GM23338 (cell line): ENCODE data around the gene C20orf173. TPM values are rescaled to one million over a fixed set of nuclear protein-coding genes. Genes with fewer than 3 reads are reported as not detected.

Experiments
- ATAC-seq: fragments of 200-7000 bp; cut with Tn5 transposase; 3 replicates; pipeline ENCODE4 v1.9.1; 2020
- DNase-seq: peaks from one replicate; pipeline ENCODE4 v3.0.0-alpha.2; 2015; ENCODE audit warnings: low spot score
- H2AFZ ChIP-seq: fragments of 200-600 bp; sonication (generic); 2 replicates; pipeline ENCODE4 v1.8.0; 2016; ENCODE audit warnings: antibody characterized with exemption, mild to moderate bottlenecking, moderate library complexity
- H3F3A ChIP-seq: fragments of 200-600 bp; sonication (generic); replicated peaks from 2 replicates; pipeline ENCODE4 v1.8.0; 2017; ENCODE audit warnings: antibody characterized with exemption, mixed run types, low read depth
- H3K27ac ChIP-seq: fragments of 200-600 bp; sonication (generic); 2 replicates; pipeline ENCODE4 v1.6.1; 2016; ENCODE audit warnings: low read depth
- H3K27me3 ChIP-seq: fragments of 200-600 bp; sonication (generic); 2 replicates; pipeline ENCODE4 v1.8.0; 2016; ENCODE audit warnings: mild to moderate bottlenecking, mixed run types, moderate library complexity; ENCODE audit not compliant: insufficient read depth
- H3K36me3 ChIP-seq: fragments of 200-600 bp; sonication (generic); 2 replicates; pipeline ENCODE4 v1.8.0; 2016; ENCODE audit warnings: mild to moderate bottlenecking; ENCODE audit not compliant: insufficient read depth
- H3K4me1 ChIP-seq: fragments of 200-600 bp; sonication (generic); 2 replicates; pipeline ENCODE4 v1.8.0; 2016; ENCODE audit warnings: mild to moderate bottlenecking, moderate library complexity; ENCODE audit not compliant: insufficient read depth
- H3K4me2 ChIP-seq: fragments of 200-600 bp; sonication (generic); 2 replicates; pipeline ENCODE4 v1.7.1; 2017; ENCODE audit warnings: mixed run types
- H3K4me3 ChIP-seq: fragments of 200-600 bp; sonication (generic); 2 replicates; pipeline ENCODE4 v1.6.1; 2016; ENCODE audit warnings: mixed run types
- H3K79me2 ChIP-seq: fragments of 200-600 bp; sonication (generic); replicated peaks from 2 replicates; pipeline ENCODE4 v1.8.0; 2017; ENCODE audit warnings: mild to moderate bottlenecking; ENCODE audit not compliant: insufficient read depth
- H3K9me2 ChIP-seq: fragments of 200-600 bp; sonication (generic); 2 replicates; pipeline ENCODE4 v1.8.0; 2017; ENCODE audit not compliant: insufficient read depth
- H4K20me1 ChIP-seq: fragments of 200-600 bp; sonication (generic); replicated peaks from 2 replicates; pipeline ENCODE4 v1.8.0; 2017; ENCODE audit warnings: mild to moderate bottlenecking; ENCODE audit not compliant: insufficient read depth
- H3K27ac Mint-ChIP-seq: 2 replicates; pipeline ENCODE4 v1.8.0; 2020; ENCODE audit warnings: inconsistent platforms, mild to moderate bottlenecking, moderate library complexity, mixed read lengths
- H3K27me3 Mint-ChIP-seq: 3 replicates; pipeline ENCODE4 v1.8.0; 2022; ENCODE audit warnings: low read depth, mild to moderate bottlenecking, moderate library complexity, mixed read lengths, inconsistent platforms; ENCODE audit not compliant: insufficient read depth, poor library complexity
- H3K36me3 Mint-ChIP-seq: 3 replicates; pipeline ENCODE4 v1.8.0; 2021; ENCODE audit warnings: low read depth, mild to moderate bottlenecking, inconsistent platforms, moderate library complexity, mixed read lengths
- H3K4me1 Mint-ChIP-seq: 3 replicates; pipeline ENCODE4 v1.8.0; 2020; ENCODE audit warnings: mild to moderate bottlenecking, inconsistent platforms, mixed read lengths
- H3K4me3 Mint-ChIP-seq: 3 replicates; pipeline ENCODE4 v1.8.0; 2021; ENCODE audit warnings: moderate library complexity, mild to moderate bottlenecking, inconsistent platforms, mixed read lengths
- H3K9me3 Mint-ChIP-seq: 3 replicates; pipeline ENCODE4 v1.8.0; 2020; ENCODE audit warnings: moderate library complexity, mild to moderate bottlenecking, inconsistent platforms, mixed read lengths
- CTCF ChIP-seq, 2 experiments: fragments of 200-600 bp in 1 of 2; sonication (generic) in 1 of 2; conservative IDR thresholded peaks; 2 replicates each; pipeline versions ENCODE4 v1.5.1 to v1.6.1; 2016 to 2017; ENCODE audit warnings: antibody characterized with exemption in 2 of 2, low read depth in 2 of 2, mild to moderate bottlenecking in 2 of 2, moderate library complexity in 1 of 2
- EZH2 ChIP-seq: fragments of 200-600 bp; sonication (generic); IDR thresholded peaks from one replicate; pipeline ENCODE4 v1.8.0; 2017; ENCODE audit warnings: antibody characterized with exemption, mild to moderate bottlenecking, low read depth; ENCODE audit not compliant: unreplicated experiment
- STAT1 ChIP-seq: IDR thresholded peaks from one replicate; pipeline ENCODE4 v1.6.1; 2016; ENCODE audit warnings: antibody characterized with exemption; ENCODE audit not compliant: unreplicated experiment
- ZNF114 ChIP-seq: fragments of 250-450 bp; sonication (Bioruptor Pico); IDR thresholded peaks from 2 replicates; pipeline ENCODE4 v1.5.0; 2020; ENCODE audit warnings: mild to moderate bottlenecking, moderate library complexity
- ZNF331 ChIP-seq: fragments of 250-450 bp; sonication (Bioruptor Pico); IDR thresholded peaks from 2 replicates; pipeline ENCODE4 v1.5.0; 2020; ENCODE audit warnings: low read depth, mild to moderate bottlenecking, moderate library complexity
- polyA plus RNA-seq: library from polyadenylated mRNA; unstranded; fragments of >200 nt; fragmentation: Nextera tagmentation; extraction: Ambion mirVana; gene quantifications from 2 replicates; pipeline ENCODE4 v1.2.1, GENCODE V29; 2016
- total RNA-seq: library from RNA; depleted of rRNA; stranded (reverse); fragments of >200 nt; shearing (Covaris generic); gene quantifications from 2 replicates; pipeline ENCODE4 v1.2.3, GENCODE V29; 2014
- TF ChIP-seq, protein P1 (sequence below): fragments of 250-450 bp; sonication (Bioruptor Pico); IDR thresholded peaks from 2 replicates; pipeline ENCODE4 v1.5.0; 2020; ENCODE audit warnings: mild to moderate bottlenecking, moderate library complexity

Gene C20orf173
- total and polyA plus RNA-seq, 2 experiments from 2014 or later = not detected

GRCh38 chr20:35508493-35509218, 20.8 kb downstream of the C20orf173 start:
- no peaks in the 10 kb centered on the region for H3K27me3 Mint-ChIP-seq
- Histone ChIP-seq H3K9me2 (no peaks in the 10 kb centered on the region), H3K36me3 (peaks cover under 1% of the 10 kb centered on the region; the same call in 1 of the 2 replicates), H3F3A (no peaks in the 10 kb centered on the region), H3K4me3 (no peak overlapping the region), H4K20me1 (no peaks in the 10 kb centered on the region; the same call in 1 of the 2 replicates), H3K27me3 (no peaks in the 10 kb centered on the region), H2AFZ (no peak overlapping the region), H3K4me1 (no peaks in the 10 kb centered on the region), H3K4me2 (no peak overlapping the region), H3K27ac (no peak overlapping the region), H3K79me2 (no peaks in the 10 kb centered on the region)
- DNase-seq = no peak
- no peaks in the 10 kb centered on the region for H3K9me3 Mint-ChIP-seq
- no peak for ATAC-seq
- H3K4me3 Mint-ChIP-seq = no peak overlapping the region
- no peak overlapping the region for H3K27ac Mint-ChIP-seq
- no peak for TF ChIP-seq CTCF (conservative IDR thresholded peaks at IDR 0.05; ENCODE audit: low read depth in 2 of 2)
- H3K4me1 Mint-ChIP-seq = no peaks in the 10 kb centered on the region; the same call in 2 of the 3 replicates
- peaks cover 37% of the 10 kb centered on the region for H3K36me3 Mint-ChIP-seq

DNA sequence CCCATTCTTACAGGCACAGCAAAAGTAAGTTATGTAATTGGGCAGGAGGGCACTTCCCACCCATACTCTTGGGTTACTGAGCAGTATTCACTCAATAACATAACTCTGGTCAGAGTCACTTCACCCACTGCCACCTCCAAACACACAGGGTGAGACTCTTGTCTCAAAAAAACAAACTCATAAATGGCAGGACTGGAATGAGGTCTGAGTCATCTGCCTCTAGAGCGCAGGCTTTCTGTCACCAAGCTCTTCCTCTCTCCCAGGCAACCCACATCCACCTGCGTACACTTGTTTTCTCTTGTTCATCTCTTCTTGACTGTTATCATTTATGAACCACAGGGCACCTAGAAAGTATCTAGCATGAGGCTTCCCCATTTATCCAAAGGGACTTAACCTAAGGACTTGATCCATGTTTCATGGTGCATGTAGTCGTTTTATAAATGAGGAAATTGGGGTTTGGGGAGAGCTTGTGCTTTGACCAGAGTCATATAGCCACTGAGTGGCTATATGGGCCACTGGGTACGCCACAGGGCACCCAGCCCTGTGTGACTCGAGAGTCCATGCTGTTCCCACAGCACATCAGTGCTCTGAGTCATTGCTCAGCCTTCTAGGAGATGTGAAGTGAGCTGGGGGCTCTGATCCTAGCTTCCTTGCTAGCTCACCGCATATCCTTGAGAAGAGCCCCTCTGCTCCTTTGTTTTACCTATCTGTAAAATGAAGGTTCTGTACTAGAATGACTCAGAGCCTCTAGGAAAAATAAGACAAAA, 22.4 kb downstream of the C20orf173 start:
- Histone ChIP-seq H3K4me1 (no peaks in the 10 kb centered on the region), H3F3A (no peaks in the 10 kb centered on the region), H3K27ac (no peak overlapping the region), H3K79me2 (no peaks in the 10 kb centered on the region), H3K36me3 (peaks cover 7% of the 10 kb centered on the region; the same call in 1 of the 2 replicates), H3K9me2 (no peaks in the 10 kb centered on the region), H4K20me1 (no peaks in the 10 kb centered on the region; the same call in 1 of the 2 replicates), H3K27me3 (no peaks in the 10 kb centered on the region), H2AFZ (no peak overlapping the region), H3K4me2 (no peak overlapping the region), H3K4me3 (no peak overlapping the region)
- Mint-ChIP-seq H3K27me3 (peaks cover 4% of the 10 kb centered on the region), H3K36me3 (peaks cover 51% of the 10 kb centered on the region), H3K9me3 (no peaks in the 10 kb centered on the region), H3K4me1 (no peaks in the 10 kb centered on the region; the same call in 2 of the 3 replicates), H3K27ac (no peak overlapping the region), H3K4me3 (no peak overlapping the region)
- DNase-seq (no peak), ATAC-seq (no peak)
- TF ChIP-seq, protein P1, sequence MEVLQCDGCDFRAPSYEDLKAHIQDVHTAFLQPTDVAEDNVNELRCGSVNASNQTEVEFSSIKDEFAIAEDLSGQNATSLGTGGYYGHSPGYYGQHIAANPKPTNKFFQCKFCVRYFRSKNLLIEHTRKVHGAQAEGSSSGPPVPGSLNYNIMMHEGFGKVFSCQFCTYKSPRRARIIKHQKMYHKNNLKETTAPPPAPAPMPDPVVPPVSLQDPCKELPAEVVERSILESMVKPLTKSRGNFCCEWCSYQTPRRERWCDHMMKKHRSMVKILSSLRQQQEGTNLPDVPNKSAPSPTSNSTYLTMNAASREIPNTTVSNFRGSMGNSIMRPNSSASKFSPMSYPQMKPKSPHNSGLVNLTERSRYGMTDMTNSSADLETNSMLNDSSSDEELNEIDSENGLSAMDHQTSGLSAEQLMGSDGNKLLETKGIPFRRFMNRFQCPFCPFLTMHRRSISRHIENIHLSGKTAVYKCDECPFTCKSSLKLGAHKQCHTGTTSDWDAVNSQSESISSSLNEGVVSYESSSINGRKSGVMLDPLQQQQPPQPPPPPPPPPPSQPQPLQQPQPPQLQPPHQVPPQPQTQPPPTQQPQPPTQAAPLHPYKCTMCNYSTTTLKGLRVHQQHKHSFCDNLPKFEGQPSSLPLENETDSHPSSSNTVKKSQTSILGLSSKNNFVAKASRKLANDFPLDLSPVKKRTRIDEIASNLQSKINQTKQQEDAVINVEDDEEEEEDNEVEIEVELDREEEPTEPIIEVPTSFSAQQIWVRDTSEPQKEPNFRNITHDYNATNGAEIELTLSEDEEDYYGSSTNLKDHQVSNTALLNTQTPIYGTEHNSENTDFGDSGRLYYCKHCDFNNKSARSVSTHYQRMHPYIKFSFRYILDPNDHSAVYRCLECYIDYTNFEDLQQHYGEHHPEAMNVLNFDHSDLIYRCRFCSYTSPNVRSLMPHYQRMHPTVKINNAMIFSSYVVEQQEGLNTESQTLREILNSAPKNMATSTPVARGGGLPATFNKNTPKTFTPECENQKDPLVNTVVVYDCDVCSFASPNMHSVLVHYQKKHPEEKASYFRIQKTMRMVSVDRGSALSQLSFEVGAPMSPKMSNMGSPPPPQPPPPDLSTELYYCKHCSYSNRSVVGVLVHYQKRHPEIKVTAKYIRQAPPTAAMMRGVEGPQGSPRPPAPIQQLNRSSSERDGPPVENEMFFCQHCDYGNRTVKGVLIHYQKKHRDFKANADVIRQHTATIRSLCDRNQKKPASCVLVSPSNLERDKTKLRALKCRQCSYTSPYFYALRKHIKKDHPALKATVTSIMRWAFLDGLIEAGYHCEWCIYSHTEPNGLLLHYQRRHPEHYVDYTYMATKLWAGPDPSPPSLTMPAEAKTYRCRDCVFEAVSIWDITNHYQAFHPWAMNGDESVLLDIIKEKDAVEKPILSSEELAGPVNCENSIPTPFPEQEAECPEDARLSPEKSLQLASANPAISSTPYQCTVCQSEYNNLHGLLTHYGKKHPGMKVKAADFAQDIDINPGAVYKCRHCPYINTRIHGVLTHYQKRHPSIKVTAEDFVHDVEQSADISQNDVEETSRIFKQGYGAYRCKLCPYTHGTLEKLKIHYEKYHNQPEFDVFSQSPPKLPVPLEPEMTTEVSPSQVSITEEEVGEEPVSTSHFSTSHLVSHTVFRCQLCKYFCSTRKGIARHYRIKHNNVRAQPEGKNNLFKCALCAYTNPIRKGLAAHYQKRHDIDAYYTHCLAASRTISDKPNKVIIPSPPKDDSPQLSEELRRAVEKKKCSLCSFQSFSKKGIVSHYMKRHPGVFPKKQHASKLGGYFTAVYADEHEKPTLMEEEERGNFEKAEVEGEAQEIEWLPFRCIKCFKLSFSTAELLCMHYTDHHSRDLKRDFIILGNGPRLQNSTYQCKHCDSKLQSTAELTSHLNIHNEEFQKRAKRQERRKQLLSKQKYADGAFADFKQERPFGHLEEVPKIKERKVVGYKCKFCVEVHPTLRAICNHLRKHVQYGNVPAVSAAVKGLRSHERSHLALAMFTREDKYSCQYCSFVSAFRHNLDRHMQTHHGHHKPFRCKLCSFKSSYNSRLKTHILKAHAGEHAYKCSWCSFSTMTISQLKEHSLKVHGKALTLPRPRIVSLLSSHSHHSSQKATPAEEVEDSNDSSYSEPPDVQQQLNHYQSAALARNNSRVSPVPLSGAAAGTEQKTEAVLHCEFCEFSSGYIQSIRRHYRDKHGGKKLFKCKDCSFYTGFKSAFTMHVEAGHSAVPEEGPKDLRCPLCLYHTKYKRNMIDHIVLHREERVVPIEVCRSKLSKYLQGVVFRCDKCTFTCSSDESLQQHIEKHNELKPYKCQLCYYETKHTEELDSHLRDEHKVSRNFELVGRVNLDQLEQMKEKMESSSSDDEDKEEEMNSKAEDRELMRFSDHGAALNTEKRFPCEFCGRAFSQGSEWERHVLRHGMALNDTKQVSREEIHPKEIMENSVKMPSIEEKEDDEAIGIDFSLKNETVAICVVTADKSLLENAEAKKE (CRISPR knock-in tag) = no peak
- no peak for TF ChIP-seq STAT1
- no peak for TF ChIP-seq EZH2
- TF ChIP-seq ZNF331 = no peak
- no peak for TF ChIP-seq CTCF (conservative IDR thresholded peaks at IDR 0.05; ENCODE audit: low read depth in 2 of 2)
- no peak for TF ChIP-seq ZNF114 (CRISPR knock-in tag)
